ENCODE data around the gene KCNQ1OT1.
"Not testable (repeated sequence)": the region's sequence is repeated elsewhere in the genome, so short reads cannot be mapped to it uniquely, and the experiment has no call there.

The KCNQ1OT1 gene

DNA sequence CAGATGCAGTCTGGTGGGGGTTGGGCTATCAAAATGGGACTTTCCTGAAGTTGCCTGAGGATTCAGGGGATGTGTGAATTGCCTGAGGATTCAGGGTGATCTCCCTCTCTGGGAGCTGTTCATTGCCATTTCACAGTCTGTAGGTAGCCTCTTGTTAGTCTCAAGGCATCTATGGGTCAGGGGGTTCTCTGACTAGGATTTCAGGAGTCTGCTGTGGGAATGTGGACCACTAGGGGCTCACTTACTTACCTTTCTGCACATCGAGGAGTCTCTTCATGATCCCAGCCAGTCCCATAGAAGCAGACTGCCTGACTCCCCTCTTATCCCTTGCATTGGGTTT is 54.0 kb downstream of the KCNQ1OT1 start:
- DNase-seq (ENCODE audit: low read depth), result no peak
- TF ChIP-seq, protein P1, sequence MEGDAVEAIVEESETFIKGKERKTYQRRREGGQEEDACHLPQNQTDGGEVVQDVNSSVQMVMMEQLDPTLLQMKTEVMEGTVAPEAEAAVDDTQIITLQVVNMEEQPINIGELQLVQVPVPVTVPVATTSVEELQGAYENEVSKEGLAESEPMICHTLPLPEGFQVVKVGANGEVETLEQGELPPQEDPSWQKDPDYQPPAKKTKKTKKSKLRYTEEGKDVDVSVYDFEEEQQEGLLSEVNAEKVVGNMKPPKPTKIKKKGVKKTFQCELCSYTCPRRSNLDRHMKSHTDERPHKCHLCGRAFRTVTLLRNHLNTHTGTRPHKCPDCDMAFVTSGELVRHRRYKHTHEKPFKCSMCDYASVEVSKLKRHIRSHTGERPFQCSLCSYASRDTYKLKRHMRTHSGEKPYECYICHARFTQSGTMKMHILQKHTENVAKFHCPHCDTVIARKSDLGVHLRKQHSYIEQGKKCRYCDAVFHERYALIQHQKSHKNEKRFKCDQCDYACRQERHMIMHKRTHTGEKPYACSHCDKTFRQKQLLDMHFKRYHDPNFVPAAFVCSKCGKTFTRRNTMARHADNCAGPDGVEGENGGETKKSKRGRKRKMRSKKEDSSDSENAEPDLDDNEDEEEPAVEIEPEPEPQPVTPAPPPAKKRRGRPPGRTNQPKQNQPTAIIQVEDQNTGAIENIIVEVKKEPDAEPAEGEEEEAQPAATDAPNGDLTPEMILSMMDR (IDR thresholded peaks at IDR 0.05; ENCODE audit: insufficient read depth, low read depth, low read length, missing control alignments), result no peak

GRCh38 chr11:2644844-2645778 is 54.7 kb downstream of the KCNQ1OT1 start:
- no peak overlapping the region for H3K4me3 ChIP-seq (ENCODE audit: low read depth, low read length)
- TF ChIP-seq, protein P1 (IDR thresholded peaks at IDR 0.05; ENCODE audit: insufficient read depth, low read depth, low read length, missing control alignments), result no peak
- DNase-seq (ENCODE audit: low read depth), result no peak

More for the DNA sequence above, 54.0 kb downstream of the KCNQ1OT1 start:
- no peak overlapping the region for H3K4me3 ChIP-seq (ENCODE audit: low read depth, low read length)

GRCh38 chr11:2643746-2644145 is 56.0 kb downstream of the KCNQ1OT1 start:
- H3K4me3 ChIP-seq (ENCODE audit: low read depth, low read length), result no peak overlapping the region
- TF ChIP-seq, protein P1 (IDR thresholded peaks at IDR 0.05; ENCODE audit: insufficient read depth, low read depth, low read length, missing control alignments), result no peak
- DNase-seq (ENCODE audit: low read depth), result no peak

DNA sequence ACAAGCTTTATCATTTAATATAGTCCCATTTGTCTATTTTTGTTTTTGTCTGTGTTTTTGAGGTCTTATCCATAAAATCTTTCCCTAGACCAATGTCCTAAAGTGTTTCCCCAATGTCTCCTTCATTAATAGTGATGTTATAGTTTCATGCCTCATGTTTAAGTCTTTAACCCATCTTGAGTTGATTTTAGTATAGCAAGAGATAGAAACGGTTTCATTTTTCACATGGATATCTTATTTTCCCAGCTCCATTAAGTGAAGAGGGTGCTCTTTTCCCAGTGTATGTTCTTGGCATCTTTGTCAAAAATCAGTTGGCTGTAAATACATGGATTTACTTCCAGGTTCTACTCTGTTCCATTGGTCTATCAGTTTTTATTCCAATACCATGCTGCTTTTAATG is 58.2 kb downstream of the KCNQ1OT1 start:
- H3K4me3 ChIP-seq (ENCODE audit: low read depth, low read length), result no peak overlapping the region
- TF ChIP-seq, protein P1 (IDR thresholded peaks at IDR 0.05; ENCODE audit: insufficient read depth, low read depth, low read length, missing control alignments), result no peak
- no peak for DNase-seq (ENCODE audit: low read depth)

DNA sequence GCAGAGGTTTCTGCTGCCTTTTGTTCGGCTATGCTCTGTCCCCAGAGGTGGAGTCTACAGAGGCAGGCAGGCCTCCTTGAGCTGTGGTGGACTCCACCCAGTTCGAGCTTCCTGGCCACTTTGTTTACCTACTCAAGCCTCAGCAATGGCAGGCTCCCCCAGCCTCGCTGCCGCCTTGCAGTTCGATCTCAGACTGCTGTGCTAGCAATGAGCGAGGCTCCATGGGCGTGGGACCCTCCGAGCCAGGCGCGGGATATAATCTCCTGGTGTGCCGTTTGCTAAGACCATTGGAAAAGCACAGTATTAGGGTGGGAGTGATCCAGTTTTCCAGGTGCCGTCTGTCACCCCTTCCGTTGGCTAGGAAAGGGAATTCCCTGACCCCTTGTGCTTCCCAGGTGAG is 60.0 kb downstream of the KCNQ1OT1 start:
- H3K4me3 ChIP-seq (ENCODE audit: low read depth, low read length); DNase-seq (ENCODE audit: low read depth): not testable (repeated sequence)

GRCh38 chr11:2631161-2631560 is 68.6 kb downstream of the KCNQ1OT1 start:
- DNase-seq (ENCODE audit: low read depth), result no peak
- TF ChIP-seq, protein P1 (IDR thresholded peaks at IDR 0.05; ENCODE audit: insufficient read depth, low read depth, low read length, missing control alignments), result no peak

GRCh38 chr11:2630679-2631078 is 69.1 kb downstream of the KCNQ1OT1 start:
- no peak overlapping the region for H3K4me3 ChIP-seq (ENCODE audit: low read depth, low read length)
- DNase-seq (ENCODE audit: low read depth), result no peak
- TF ChIP-seq, protein P1 (IDR thresholded peaks at IDR 0.05; ENCODE audit: insufficient read depth, low read depth, low read length, missing control alignments), result no peak

More at GRCh38 chr11:2631161-2631560, 68.6 kb downstream of the KCNQ1OT1 start:
- no peak overlapping the region for H3K4me3 ChIP-seq (ENCODE audit: low read depth, low read length)
